Measurements from ENCODE around the gene LYSET.
"Not testable (repeated sequence)": the region's sequence is repeated elsewhere in the genome, so short reads cannot be mapped to it uniquely, and the experiment has no call there.

The LYSET gene

GRCh38 chr14:93168610-93169009, 16.5 kb upstream of the LYSET start:
- not testable (repeated sequence) for DNase-seq (ENCODE audit: low read depth)

- not testable (repeated sequence) for DNase-seq (ENCODE audit: low read depth)
These were observed 15.5 kb upstream of the LYSET start for GRCh38 chr14:93169619-93170018.

GRCh38 chr14:93170141-93170540, 15.0 kb upstream of the LYSET start:
- DNase-seq (ENCODE audit: low read depth) = not testable (repeated sequence)

GRCh38 chr14:93171376-93171775, 13.7 kb upstream of the LYSET start:
- DNase-seq (ENCODE audit: low read depth) = peak; percentile 11

- peak; percentile 9 for DNase-seq (ENCODE audit: low read depth)
These were observed 11.1 kb upstream of the LYSET start for GRCh38 chr14:93173943-93174395.

GRCh38 chr14:93174731-93175130, 10.4 kb upstream of the LYSET start:
- not testable (repeated sequence) for DNase-seq (ENCODE audit: low read depth)

- DNase-seq (ENCODE audit: low read depth) = no peak
These were observed 9.6 kb upstream of the LYSET start for GRCh38 chr14:93175492-93175891.

GRCh38 chr14:93183596-93184317, 1.4 kb upstream of the LYSET start:
- no peak for DNase-seq (ENCODE audit: low read depth)

- no peak for DNase-seq (ENCODE audit: low read depth)
These were observed 218 bp downstream of the LYSET start for GRCh38 chr14:93185349-93185720.

- no peak for DNase-seq (ENCODE audit: low read depth)
These were observed 1.3 kb downstream of the LYSET start for GRCh38 chr14:93186466-93186865.

GRCh38 chr14:93186956-93187355, 1.8 kb downstream of the LYSET start:
- no peak for DNase-seq (ENCODE audit: low read depth)

- DNase-seq (ENCODE audit: low read depth) = no peak
These were observed 10.3 kb downstream of the LYSET start for GRCh38 chr14:93195316-93195999.

GRCh38 chr14:93199031-93199430, 13.9 kb downstream of the LYSET start:
- DNase-seq (ENCODE audit: low read depth) = no peak

GRCh38 chr14:93200553-93200952, 15.4 kb downstream of the LYSET start:
- DNase-seq (ENCODE audit: low read depth) = no peak

- DNase-seq (ENCODE audit: low read depth) = no peak
These were observed 16.1 kb downstream of the LYSET start for GRCh38 chr14:93201155-93201704.

GRCh38 chr14:93206793-93207467, 21.8 kb downstream of the LYSET start, which contains the start of the genes GON7 and UBR7:
GON7 (minus strand) TSS chr14:93207065; CDS start chr14:93207037, 28 bp downstream.
UBR7 (plus strand) TSS chr14:93207256; CDS start chr14:93207292, 36 bp downstream.
- peak; percentile 98 for DNase-seq (ENCODE audit: low read depth)

GRCh38 chr14:93207468-93208308, 22.6 kb downstream of the LYSET start:
- DNase-seq (ENCODE audit: low read depth) = peak; percentile 70

GRCh38 chr14:93212432-93212831, 27.3 kb downstream of the LYSET start:
- no peak for DNase-seq (ENCODE audit: low read depth)

GRCh38 chr14:93214598-93214997, 29.5 kb downstream of the LYSET start:
- no peak for DNase-seq (ENCODE audit: low read depth)

GRCh38 chr14:93219103-93219726, 34.1 kb downstream of the LYSET start:
- peak; percentile 62 for DNase-seq (ENCODE audit: low read depth)

GRCh38 chr14:93220509-93220908, 35.4 kb downstream of the LYSET start:
- DNase-seq (ENCODE audit: low read depth) = no peak

Data from EH (cell line).